ENCODE measurements around the gene FMNL2. TPM values are rescaled to one million over a fixed set of nuclear protein-coding genes. Genes with fewer than 3 reads are reported as not detected.

FMNL2 gene
- polyA plus RNA-seq, 1 donor = 35.3 TPM

- no peaks in the 10 kb centered on the region for H3K4me1 ChIP-seq (ENCODE audit: control insufficient read depth, insufficient read depth, low read length)
- no peak overlapping the region for H3K27ac ChIP-seq (ENCODE audit: low read length)
- peaks cover 49% of the 10 kb centered on the region for H3K36me3 ChIP-seq (ENCODE audit: control insufficient read depth, insufficient read depth, low read length)
- DNase-seq = no peak
- H3K9me3 ChIP-seq (ENCODE audit: control insufficient read depth, low read depth, low read length) = no peaks in the 10 kb centered on the region
- H3K27me3 ChIP-seq (ENCODE audit: control insufficient read depth, insufficient read depth, low read length) = no peaks in the 10 kb centered on the region
- no peak overlapping the region for H3K4me3 ChIP-seq (ENCODE audit: low read length)
- no CpG with 5 or more reads among the region's 2 CpGs for WGBS (ENCODE audit: insufficient coverage, low lambda C conversion rate)
Measured at GRCh38 chr2:152638056-152638455, 303.1 kb downstream of the FMNL2 start.

GRCh38 chr2:152638590-152638989 is 303.6 kb downstream of the FMNL2 start:
- Histone ChIP-seq H3K9me3 (ENCODE audit: control insufficient read depth, low read depth, low read length) (no peaks in the 10 kb centered on the region), H3K27ac (ENCODE audit: low read length) (no peak overlapping the region), H3K4me3 (ENCODE audit: low read length) (no peak overlapping the region), H3K4me1 (ENCODE audit: control insufficient read depth, insufficient read depth, low read length) (no peaks in the 10 kb centered on the region), H3K27me3 (ENCODE audit: control insufficient read depth, insufficient read depth, low read length) (no peaks in the 10 kb centered on the region), H3K36me3 (ENCODE audit: control insufficient read depth, insufficient read depth, low read length) (peaks cover 53% of the 10 kb centered on the region)
- DNase-seq = no peak
- WGBS (ENCODE audit: insufficient coverage, low lambda C conversion rate) = no CpG with 5 or more reads among the region's 8 CpGs

GRCh38 chr2:152644189-152644873 is 309.4 kb downstream of the FMNL2 start:
- H3K9me3 ChIP-seq (ENCODE audit: control insufficient read depth, low read depth, low read length) = no peaks in the 10 kb centered on the region
- H3K4me1 ChIP-seq (ENCODE audit: control insufficient read depth, insufficient read depth, low read length) = peaks cover 3% of the 10 kb centered on the region
- WGBS (ENCODE audit: insufficient coverage, low lambda C conversion rate) = 100% methylated on average over 1 of the region's 6 CpGs
- no peaks in the 10 kb centered on the region for H3K27me3 ChIP-seq (ENCODE audit: control insufficient read depth, insufficient read depth, low read length)
- DNase-seq = no peak
- no peak overlapping the region for H3K27ac ChIP-seq (ENCODE audit: low read length)
- H3K4me3 ChIP-seq (ENCODE audit: low read length) = no peak overlapping the region
- H3K36me3 ChIP-seq (ENCODE audit: control insufficient read depth, insufficient read depth, low read length) = peaks cover 36% of the 10 kb centered on the region

- Histone ChIP-seq H3K27me3 (ENCODE audit: control insufficient read depth, insufficient read depth, low read length) (no peaks in the 10 kb centered on the region), H3K9me3 (ENCODE audit: control insufficient read depth, low read depth, low read length) (no peaks in the 10 kb centered on the region), H3K27ac (ENCODE audit: low read length) (no peak overlapping the region), H3K36me3 (ENCODE audit: control insufficient read depth, insufficient read depth, low read length) (peaks cover 23% of the 10 kb centered on the region), H3K4me3 (ENCODE audit: low read length) (no peak overlapping the region), H3K4me1 (ENCODE audit: control insufficient read depth, insufficient read depth, low read length) (peaks cover 3% of the 10 kb centered on the region)
- no peak for DNase-seq
- WGBS (ENCODE audit: insufficient coverage, low lambda C conversion rate) = no CpG with 5 or more reads among the region's 4 CpGs
Measured at GRCh38 chr2:152646264-152646663, 311.3 kb downstream of the FMNL2 start.

- H3K36me3 ChIP-seq (ENCODE audit: control insufficient read depth, insufficient read depth, low read length) = peaks cover 22% of the 10 kb centered on the region
- H3K4me1 ChIP-seq (ENCODE audit: control insufficient read depth, insufficient read depth, low read length) = peaks cover 3% of the 10 kb centered on the region
- H3K4me3 ChIP-seq (ENCODE audit: low read length) = no peak overlapping the region
- no peaks in the 10 kb centered on the region for H3K9me3 ChIP-seq (ENCODE audit: control insufficient read depth, low read depth, low read length)
- H3K27me3 ChIP-seq (ENCODE audit: control insufficient read depth, insufficient read depth, low read length) = no peaks in the 10 kb centered on the region
- H3K27ac ChIP-seq (ENCODE audit: low read length) = no peak overlapping the region
- no peak for DNase-seq
- WGBS (ENCODE audit: insufficient coverage, low lambda C conversion rate) = 100% methylated on average over 1 of the region's 3 CpGs
Measured at GRCh38 chr2:152646775-152647174, 311.8 kb downstream of the FMNL2 start.

DNA sequence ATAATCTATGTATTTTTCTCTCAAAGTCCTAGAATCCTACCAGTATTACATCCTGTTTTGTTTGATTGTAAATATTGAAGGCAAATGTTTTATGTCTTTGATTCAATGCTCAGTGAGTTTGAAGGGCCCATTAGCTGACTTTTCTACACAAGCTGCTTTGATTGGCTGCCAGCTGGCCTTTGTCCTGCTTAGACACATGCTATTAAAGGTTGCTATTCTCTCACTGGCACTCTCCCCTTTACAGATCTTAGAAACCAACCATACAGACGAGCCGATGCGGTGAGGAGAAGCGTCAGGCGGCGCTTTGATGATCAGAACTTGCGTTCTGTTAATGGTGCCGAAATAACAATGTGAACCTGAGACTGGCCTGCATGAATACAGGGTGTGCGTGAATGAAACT is 312.6 kb downstream of the FMNL2 start:
- Histone ChIP-seq H3K36me3 (ENCODE audit: control insufficient read depth, insufficient read depth, low read length) (peaks cover 25% of the 10 kb centered on the region), H3K4me1 (ENCODE audit: control insufficient read depth, insufficient read depth, low read length) (peaks cover 3% of the 10 kb centered on the region), H3K9me3 (ENCODE audit: control insufficient read depth, low read depth, low read length) (no peaks in the 10 kb centered on the region), H3K27ac (ENCODE audit: low read length) (no peak overlapping the region), H3K27me3 (ENCODE audit: control insufficient read depth, insufficient read depth, low read length) (no peaks in the 10 kb centered on the region), H3K4me3 (ENCODE audit: low read length) (no peak overlapping the region)
- WGBS (ENCODE audit: insufficient coverage, low lambda C conversion rate) = no CpG with 5 or more reads among the region's 9 CpGs
- peak; percentile 18 to 63 for DNase-seq

DNA sequence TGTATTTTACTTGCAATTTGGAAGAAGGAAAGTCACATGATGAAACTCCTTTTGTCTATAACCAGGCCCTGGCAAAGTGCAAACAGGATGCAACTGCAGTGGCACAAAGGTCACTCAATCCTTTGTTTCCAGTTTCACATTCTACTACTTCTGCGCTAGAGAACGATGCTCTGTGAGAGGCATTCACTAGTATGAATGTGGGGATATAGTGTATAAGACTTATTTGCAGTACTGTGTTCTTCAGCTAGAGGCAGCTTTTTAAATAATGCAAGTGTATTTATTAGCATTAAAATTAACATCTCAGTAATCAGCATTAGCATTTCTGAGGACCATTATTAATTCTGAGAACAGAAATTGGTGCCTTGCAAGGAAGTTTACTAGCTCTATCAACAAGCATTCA is 313.4 kb downstream of the FMNL2 start:
- H3K4me3 ChIP-seq (ENCODE audit: low read length) = no peak overlapping the region
- no peak overlapping the region for H3K27ac ChIP-seq (ENCODE audit: low read length)
- peak in 1 of 2 donors; percentile 57 for DNase-seq
- WGBS (ENCODE audit: insufficient coverage, low lambda C conversion rate) = 0% methylated on average over 2 of the region's 2 CpGs
- H3K27me3 ChIP-seq (ENCODE audit: control insufficient read depth, insufficient read depth, low read length) = no peaks in the 10 kb centered on the region
- peaks cover 22% of the 10 kb centered on the region for H3K36me3 ChIP-seq (ENCODE audit: control insufficient read depth, insufficient read depth, low read length)
- H3K4me1 ChIP-seq (ENCODE audit: control insufficient read depth, insufficient read depth, low read length) = peaks cover 3% of the 10 kb centered on the region
- H3K9me3 ChIP-seq (ENCODE audit: control insufficient read depth, low read depth, low read length) = no peaks in the 10 kb centered on the region

- Histone ChIP-seq H3K27ac (ENCODE audit: low read length) (no peak overlapping the region), H3K4me3 (ENCODE audit: low read length) (no peak overlapping the region), H3K36me3 (ENCODE audit: control insufficient read depth, insufficient read depth, low read length) (peaks cover 21% of the 10 kb centered on the region), H3K27me3 (ENCODE audit: control insufficient read depth, insufficient read depth, low read length) (no peaks in the 10 kb centered on the region), H3K9me3 (ENCODE audit: control insufficient read depth, low read depth, low read length) (no peaks in the 10 kb centered on the region), H3K4me1 (ENCODE audit: control insufficient read depth, insufficient read depth, low read length) (peaks cover 3% of the 10 kb centered on the region)
- no CpG with 5 or more reads among the region's 1 CpG for WGBS (ENCODE audit: insufficient coverage, low lambda C conversion rate)
- no peak for DNase-seq
Measured at GRCh38 chr2:152649997-152650396, 315.0 kb downstream of the FMNL2 start.

DNA sequence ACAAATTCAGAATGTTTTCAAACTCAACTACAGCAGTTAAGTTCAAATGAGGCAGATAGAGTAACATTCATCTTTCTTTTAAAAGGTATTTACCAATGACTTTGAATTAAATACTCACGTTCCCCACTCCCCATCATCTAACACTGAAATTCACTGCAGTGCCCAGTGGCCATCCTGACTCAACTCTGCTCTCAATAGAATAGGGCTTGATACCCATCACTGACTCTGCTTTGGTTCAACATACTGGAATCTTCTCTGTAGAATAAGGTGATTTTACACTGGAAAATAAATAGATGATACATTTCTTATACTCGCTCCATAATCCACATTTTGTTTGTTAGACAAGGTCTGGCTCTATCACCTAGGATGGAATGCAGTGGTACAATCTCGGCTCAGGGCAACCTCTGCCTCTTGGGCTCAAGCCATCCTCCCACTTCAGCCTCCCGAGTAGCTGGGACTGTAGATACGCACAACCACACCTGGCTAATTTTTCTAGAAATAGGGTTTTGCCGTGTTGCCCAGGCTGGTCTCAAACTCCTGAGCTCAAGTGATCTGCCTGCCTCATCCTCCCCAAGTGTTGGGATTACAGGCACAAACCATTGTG is 315.9 kb downstream of the FMNL2 start:
- no peaks in the 10 kb centered on the region for H3K9me3 ChIP-seq (ENCODE audit: control insufficient read depth, low read depth, low read length)
- WGBS (ENCODE audit: insufficient coverage, low lambda C conversion rate) = no CpG with 5 or more reads among the region's 6 CpGs

DNA sequence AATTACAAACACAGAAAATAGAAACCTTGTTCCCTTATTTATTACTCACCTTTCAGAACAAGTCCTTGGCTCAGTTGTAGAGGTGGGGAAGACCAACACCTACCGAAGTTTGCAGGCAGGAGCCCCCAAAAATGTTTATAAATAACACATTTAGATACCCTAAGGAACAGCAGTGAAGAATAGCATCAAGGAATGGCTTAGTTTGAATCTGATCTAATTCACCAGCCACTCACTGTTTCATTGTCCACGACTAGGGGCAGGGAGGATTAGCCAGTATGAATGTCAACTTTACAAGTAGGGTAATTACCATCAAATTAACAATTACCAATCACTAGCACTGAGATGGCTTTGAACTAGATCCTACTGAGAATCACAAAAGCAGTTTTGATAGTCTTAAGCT is 316.9 kb downstream of the FMNL2 start:
- no CpG with 5 or more reads among the region's 2 CpGs for WGBS (ENCODE audit: insufficient coverage, low lambda C conversion rate)
- Histone ChIP-seq H3K4me3 (ENCODE audit: low read length) (no peak overlapping the region), H3K27ac (ENCODE audit: low read length) (no peak overlapping the region), H3K36me3 (ENCODE audit: control insufficient read depth, insufficient read depth, low read length) (peaks cover 23% of the 10 kb centered on the region), H3K9me3 (ENCODE audit: control insufficient read depth, low read depth, low read length) (no peaks in the 10 kb centered on the region), H3K4me1 (ENCODE audit: control insufficient read depth, insufficient read depth, low read length) (peaks cover 3% of the 10 kb centered on the region), H3K27me3 (ENCODE audit: control insufficient read depth, insufficient read depth, low read length) (no peaks in the 10 kb centered on the region)
- DNase-seq = no peak

More for the DNA sequence above, 315.9 kb downstream of the FMNL2 start:
- H3K4me3 ChIP-seq (ENCODE audit: low read length) = no peak overlapping the region
- DNase-seq = no peak
- H3K4me1 ChIP-seq (ENCODE audit: control insufficient read depth, insufficient read depth, low read length) = peaks cover 3% of the 10 kb centered on the region
- H3K36me3 ChIP-seq (ENCODE audit: control insufficient read depth, insufficient read depth, low read length) = peaks cover 18% of the 10 kb centered on the region
- no peaks in the 10 kb centered on the region for H3K27me3 ChIP-seq (ENCODE audit: control insufficient read depth, insufficient read depth, low read length)
- no peak overlapping the region for H3K27ac ChIP-seq (ENCODE audit: low read length)

- no peak overlapping the region for H3K4me3 ChIP-seq (ENCODE audit: low read length)
- H3K27ac ChIP-seq (ENCODE audit: low read length) = no peak overlapping the region
- no peaks in the 10 kb centered on the region for H3K27me3 ChIP-seq (ENCODE audit: control insufficient read depth, insufficient read depth, low read length)
- no peaks in the 10 kb centered on the region for H3K9me3 ChIP-seq (ENCODE audit: control insufficient read depth, low read depth, low read length)
- no peaks in the 10 kb centered on the region for H3K4me1 ChIP-seq (ENCODE audit: control insufficient read depth, insufficient read depth, low read length)
- 100% methylated on average over 1 of the region's 1 CpG for WGBS (ENCODE audit: insufficient coverage, low lambda C conversion rate)
- DNase-seq = no peak
- peaks cover 49% of the 10 kb centered on the region for H3K36me3 ChIP-seq (ENCODE audit: control insufficient read depth, insufficient read depth, low read length)
Measured at GRCh38 chr2:152655880-152656279, 320.9 kb downstream of the FMNL2 start.

Data from large intestine (tissue), 3 donors.